ENCODE data around the gene NEDD4L.

GRCh38 chr18:58253871-58254270, 209.8 kb downstream of the NEDD4L start:
- TF ChIP-seq, protein P1, sequence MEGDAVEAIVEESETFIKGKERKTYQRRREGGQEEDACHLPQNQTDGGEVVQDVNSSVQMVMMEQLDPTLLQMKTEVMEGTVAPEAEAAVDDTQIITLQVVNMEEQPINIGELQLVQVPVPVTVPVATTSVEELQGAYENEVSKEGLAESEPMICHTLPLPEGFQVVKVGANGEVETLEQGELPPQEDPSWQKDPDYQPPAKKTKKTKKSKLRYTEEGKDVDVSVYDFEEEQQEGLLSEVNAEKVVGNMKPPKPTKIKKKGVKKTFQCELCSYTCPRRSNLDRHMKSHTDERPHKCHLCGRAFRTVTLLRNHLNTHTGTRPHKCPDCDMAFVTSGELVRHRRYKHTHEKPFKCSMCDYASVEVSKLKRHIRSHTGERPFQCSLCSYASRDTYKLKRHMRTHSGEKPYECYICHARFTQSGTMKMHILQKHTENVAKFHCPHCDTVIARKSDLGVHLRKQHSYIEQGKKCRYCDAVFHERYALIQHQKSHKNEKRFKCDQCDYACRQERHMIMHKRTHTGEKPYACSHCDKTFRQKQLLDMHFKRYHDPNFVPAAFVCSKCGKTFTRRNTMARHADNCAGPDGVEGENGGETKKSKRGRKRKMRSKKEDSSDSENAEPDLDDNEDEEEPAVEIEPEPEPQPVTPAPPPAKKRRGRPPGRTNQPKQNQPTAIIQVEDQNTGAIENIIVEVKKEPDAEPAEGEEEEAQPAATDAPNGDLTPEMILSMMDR (IDR thresholded peaks at IDR 0.05; ENCODE audit: insufficient read depth, low read length, poor library complexity, severe bottlenecking) = no peak
- no peak for TF ChIP-seq EZH2phosphoT487 (conservative IDR thresholded peaks at IDR 0.05; ENCODE audit: low read length)
